HG02642 (cell line): ENCODE measurements around the gene CYFIP1.

Experiments
- ATAC-seq: cut with Tn5 transposase; IDR thresholded peaks from one replicate; pipeline ENCODE4 v1.9.1; 2021; ENCODE audit warnings: mild to moderate bottlenecking; ENCODE audit not compliant: unreplicated experiment, poor library complexity

CYFIP1 gene

GRCh38 chr15:22874256-22874655 lies 105.9 kb downstream of the CYFIP1 start:
- ATAC-seq, result no peak

GRCh38 chr15:22873841-22874240 lies 106.3 kb downstream of the CYFIP1 start:
- ATAC-seq, result no peak

- ATAC-seq, result no peak
These were observed 107.0 kb downstream of the CYFIP1 start for GRCh38 chr15:22872936-22873701.

GRCh38 chr15:22871481-22872086 lies 108.6 kb downstream of the CYFIP1 start:
- ATAC-seq, result no peak

- ATAC-seq, result no peak
These were observed 109.3 kb downstream of the CYFIP1 start for GRCh38 chr15:22870865-22871264.

- ATAC-seq, result no peak
These were observed 110.3 kb downstream of the CYFIP1 start for GRCh38 chr15:22869856-22870255.

- ATAC-seq, result no peak
These were observed 111.2 kb downstream of the CYFIP1 start for GRCh38 chr15:22868928-22869327.

GRCh38 chr15:22868495-22868894 lies 111.7 kb downstream of the CYFIP1 start:
- no peak for ATAC-seq

GRCh38 chr15:22867886-22868285 lies 112.3 kb downstream of the CYFIP1 start:
- ATAC-seq, result no peak

- no peak for ATAC-seq
These were observed 114.1 kb downstream of the CYFIP1 start for GRCh38 chr15:22866079-22866478.

- ATAC-seq, result no peak
These were observed 116.8 kb downstream of the CYFIP1 start for GRCh38 chr15:22863356-22863755.

- ATAC-seq, result no peak
These were observed 119.0 kb downstream of the CYFIP1 start for GRCh38 chr15:22861161-22861560.

- no peak for ATAC-seq
These were observed 123.5 kb downstream of the CYFIP1 start for GRCh38 chr15:22856659-22857058.

- no peak for ATAC-seq
These were observed 124.4 kb downstream of the CYFIP1 start for GRCh38 chr15:22855791-22856190.

GRCh38 chr15:22851513-22851912 lies 128.7 kb downstream of the CYFIP1 start:
- ATAC-seq, result no peak

- ATAC-seq, result no peak
These were observed 130.1 kb downstream of the CYFIP1 start for GRCh38 chr15:22850055-22850454.

- ATAC-seq, result no peak
These were observed 134.1 kb downstream of the CYFIP1 start for GRCh38 chr15:22846073-22846472.

- no peak for ATAC-seq
These were observed 134.8 kb downstream of the CYFIP1 start for GRCh38 chr15:22845289-22845900.

GRCh38 chr15:22844421-22845288 lies 135.5 kb downstream of the CYFIP1 start:
- ATAC-seq, result no peak

GRCh38 chr15:22839046-22839695 lies 141.0 kb downstream of the CYFIP1 start:
- no peak for ATAC-seq
